ENCODE data around the gene CPNE4.
A peak's percentile ranks its signal among the peaks of the same experiment; 100 is the strongest.
"Not testable (repeated sequence)": the region's sequence is repeated elsewhere in the genome, so short reads cannot be mapped to it uniquely, and the experiment has no call there.

CPNE4 gene

DNA sequence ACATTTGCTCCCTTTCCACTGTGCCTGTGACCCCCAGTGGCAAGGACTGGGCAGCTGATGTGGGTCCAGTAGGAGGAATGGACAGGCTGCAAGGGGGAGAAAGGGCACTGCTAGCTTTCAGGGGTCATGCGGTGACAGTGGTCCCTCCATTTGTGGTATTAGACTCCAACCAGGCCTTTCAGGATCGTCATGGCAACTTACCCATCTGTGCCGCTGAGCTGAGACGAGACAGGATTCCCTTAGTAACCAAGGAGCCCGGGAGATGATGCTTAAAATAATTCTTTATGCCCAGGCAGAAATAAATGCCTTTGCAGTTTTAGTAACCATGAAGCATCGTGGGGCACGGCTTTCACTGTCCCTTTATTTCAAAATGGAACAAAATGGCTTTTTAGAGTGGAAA is 516.1 kb downstream of the CPNE4 start:
- DNase-seq, result peak in 1 of 2 experiments; percentile 26

DNA sequence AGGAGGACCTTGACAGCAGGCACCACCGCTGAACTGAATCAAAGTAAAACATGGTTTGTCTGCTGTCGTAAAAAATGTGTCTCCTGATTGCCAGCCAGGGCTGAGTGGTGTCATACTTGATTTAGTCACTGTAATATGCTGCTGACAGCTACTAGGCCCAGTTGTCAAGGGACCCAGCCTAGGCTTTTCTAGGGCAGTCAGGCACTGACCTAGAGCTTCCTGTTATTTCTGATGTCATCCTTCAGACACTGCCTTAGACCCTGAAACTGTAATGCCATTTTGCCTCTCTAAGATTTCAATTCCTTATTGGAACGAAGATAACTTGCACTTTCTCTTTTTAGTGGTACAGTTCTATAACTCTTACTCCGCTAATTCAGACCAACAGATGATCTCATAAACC is 529.4 kb downstream of the CPNE4 start:
- peak in 1 of 2 experiments; percentile 6 for DNase-seq

DNA sequence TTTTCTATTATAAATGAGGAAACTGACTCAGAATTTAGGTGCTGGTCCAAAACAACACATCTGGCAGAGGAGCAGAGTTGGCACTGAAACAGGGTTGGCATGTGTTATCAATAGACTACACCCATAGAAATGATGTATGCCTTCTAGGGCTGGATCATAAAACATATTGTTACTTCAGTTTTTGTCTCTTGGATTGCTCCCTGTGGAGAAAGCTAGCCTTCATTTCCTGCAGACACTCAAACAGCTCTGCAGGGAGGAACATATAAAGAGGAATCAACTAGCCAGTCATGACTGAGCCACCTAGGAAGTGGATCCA is 531.5 kb downstream of the CPNE4 start:
- DNase-seq, result no peak

DNA sequence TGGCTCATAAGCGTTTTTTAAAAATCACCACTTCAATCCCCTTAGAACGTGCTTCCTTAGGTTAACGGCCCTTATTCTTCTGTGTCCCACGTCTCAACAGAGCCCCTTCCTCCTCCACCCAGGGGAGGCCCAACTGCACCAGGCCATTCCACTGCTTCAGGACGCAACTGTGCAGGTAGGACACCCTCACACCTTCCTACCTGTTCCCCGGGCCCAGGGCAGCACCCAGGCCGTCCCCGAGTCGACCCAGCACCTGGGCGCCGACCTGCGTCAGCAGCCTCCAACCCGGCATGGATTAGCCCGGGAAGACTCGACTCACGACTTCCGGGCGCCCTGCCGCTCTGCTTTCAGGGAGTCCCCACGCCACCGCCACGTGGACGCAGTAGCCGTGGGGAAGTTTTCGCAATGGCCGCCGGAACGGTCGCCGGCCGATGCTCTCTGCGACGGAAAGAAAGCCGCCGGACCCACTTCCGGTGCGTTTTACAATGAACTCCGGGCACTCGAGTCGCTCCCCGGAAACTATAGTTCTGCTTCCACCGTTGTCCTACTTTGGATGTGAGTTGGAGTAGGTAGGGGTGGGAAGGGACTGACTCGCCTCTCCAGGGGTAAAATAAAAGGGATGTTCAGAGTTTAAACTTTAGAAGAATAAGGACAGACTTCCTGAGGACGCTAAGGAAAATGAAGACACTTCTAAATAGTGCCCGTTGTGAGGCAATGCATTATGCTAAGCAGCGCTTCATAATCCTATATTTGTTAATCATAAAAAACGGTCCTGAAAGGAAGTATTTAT is 532.1 kb downstream of the CPNE4 start, which contains the start of gene MRPL3:
Gene MRPL3, minus strand, starts transcription at position 442 of the 790 bp plus-strand sequence. Its CDS starts 150 bp downstream, at position 292.
- DNase-seq, result peak; percentile 92 to 96

DNA sequence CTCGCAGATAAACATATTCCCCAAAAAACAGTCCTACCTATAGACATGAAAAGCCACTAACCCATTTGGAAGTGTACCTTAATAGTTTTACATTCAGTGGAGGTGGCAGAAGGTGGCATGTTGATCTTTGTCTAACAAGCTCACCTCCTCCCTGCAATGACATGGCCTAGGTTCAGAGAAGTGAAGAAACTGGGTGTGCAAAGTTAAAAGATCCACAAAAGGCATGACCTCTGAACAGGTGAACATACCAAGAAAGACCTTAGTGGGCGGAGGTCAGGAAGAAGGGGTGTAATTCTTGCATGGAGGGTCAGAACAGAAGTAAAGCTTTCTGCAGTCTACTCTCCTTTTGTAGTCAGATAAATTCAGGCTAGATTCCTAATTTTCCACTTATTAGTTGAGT is 532.9 kb downstream of the CPNE4 start:
- DNase-seq, result no peak

DNA sequence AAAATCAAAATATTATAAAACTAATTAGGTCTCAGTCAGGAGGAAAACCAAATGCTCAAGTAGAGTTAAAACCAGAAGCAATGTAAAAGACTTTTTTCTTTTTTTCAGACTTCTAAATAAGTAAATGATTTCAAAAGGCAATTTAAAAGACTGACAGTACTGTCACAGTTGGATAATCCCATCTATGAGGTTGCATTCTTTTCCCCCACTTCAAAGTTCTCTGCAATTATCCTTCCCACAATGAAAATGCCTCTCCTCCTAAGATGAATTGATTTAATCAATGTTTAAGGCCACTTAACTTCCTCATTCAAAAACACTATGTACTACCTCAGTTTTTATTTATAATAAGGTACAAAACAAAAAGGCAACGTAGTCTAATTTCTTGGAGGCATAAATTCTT is 540.1 kb downstream of the CPNE4 start:
- DNase-seq, result no peak

DNA sequence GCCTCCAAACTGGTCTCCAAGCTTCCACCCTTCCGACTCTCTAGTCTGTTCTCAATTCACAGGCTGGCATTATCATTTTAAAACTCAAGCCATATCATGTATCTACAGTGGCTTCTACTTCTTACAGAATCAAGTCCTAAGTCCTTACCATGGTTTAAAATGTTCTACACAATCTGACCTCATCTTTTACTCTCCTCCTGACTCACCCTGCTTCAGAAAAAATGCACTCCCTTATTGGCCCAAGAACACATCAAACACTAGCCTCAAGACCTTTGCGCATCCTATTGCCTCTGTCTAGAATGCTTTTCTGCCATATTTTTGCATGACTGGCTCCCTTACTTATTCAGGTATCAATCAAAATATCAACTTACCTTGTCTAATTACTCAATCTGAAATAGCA is 543.0 kb downstream of the CPNE4 start:
- DNase-seq, result no peak

DNA sequence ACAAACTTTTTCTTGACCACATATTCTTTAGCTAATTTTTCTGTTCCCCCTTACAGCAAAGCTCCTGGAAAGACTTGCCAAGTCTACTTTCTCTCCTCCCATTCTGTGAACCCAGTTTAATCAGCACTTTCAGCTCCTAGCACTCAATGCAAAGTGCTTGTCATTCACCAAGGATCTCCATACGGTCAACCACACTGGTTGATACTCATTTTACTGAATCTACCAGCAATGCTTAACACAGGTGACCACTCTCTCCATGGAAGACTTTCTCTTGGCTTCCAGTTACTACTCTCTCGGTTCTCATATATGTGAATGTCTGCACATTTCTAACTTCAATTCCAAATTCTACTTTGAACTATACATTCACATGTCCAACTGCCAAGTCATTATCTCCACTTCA is 543.7 kb downstream of the CPNE4 start:
- DNase-seq, result no peak

DNA sequence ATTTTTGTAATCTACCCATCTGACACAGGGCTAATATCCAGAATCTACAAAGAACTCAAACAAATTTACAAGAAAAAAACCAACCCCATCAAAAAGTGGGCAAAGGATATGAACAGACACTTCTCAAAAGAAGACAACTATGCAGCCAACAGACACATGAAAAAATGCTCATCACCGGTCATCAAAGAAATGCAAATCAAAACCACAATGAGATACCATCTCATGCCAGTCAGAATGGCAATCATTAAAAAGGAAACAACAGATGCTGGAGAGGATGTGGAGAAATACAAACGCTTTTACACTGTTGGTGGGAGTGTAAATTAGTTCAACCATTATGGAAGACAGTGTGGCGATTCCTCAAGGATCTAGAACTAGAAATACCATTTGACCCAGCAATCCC is 548.3 kb downstream of the CPNE4 start:
- not testable (repeated sequence) for DNase-seq

DNA sequence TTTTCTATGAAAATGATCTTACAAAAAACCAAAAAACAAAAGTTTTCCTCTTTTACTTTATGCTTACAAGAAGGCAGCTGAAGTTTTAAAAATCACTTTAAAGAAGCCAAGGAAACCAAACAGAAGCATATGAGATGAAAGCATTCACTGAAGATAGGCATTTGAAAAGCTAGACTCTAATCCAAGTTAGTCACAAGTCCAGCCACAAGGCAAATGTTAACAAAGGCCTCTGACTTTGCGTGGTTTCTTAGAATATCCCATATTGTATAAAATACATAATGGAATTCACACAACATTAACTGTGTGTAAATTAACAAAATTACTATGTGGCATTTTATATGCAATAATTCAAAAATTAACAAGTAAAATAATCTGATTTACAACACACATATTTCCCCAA is 549.7 kb downstream of the CPNE4 start:
- DNase-seq, result no peak

DNA sequence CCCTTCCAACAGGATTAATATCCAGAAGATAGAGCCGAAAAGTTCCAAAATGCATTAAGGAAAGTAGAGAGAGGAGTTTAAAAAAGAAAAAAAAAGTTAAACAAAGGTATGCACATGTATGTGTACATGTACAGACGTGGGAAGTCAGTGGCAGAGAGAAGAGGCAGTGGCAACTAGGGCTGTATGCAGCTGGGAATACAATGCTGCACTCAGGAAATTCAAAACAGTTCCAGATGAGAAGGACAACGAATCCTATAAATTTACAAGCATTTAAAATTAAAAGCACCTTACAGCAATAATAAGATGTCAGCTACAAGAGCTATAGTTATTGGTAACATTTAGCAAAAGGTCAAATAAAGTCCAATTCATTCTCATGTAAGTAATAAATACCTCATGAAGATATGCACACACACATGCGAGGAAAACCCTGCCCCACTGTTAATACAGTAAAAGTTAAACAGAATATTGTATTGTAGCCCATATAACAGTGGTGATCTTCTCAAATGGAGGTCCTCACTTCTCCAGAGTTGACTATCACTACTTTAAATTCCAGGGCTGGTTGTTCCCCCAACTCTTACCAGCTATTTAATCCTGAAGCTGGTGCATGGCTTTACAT is 550.2 kb downstream of the CPNE4 start:
- DNase-seq, result no peak

All from NCI-H524 (cell line).